ENCODE measurements around the gene PGLYRP2. TPM values are rescaled to one million over a fixed set of nuclear protein-coding genes. Genes with fewer than 3 reads are reported as not detected.

The PGLYRP2 gene
- total RNA-seq, 3 donors from 2014 or later (not counting 1 experiment from before 2014, with no cell fraction given) = 0.21 to 0.28 TPM; not detected in 1

- H3K27ac Mint-ChIP-seq = no peak overlapping the region
- no peaks in the 10 kb centered on the region for H3K9me3 ChIP-seq (ENCODE audit: control insufficient read depth, insufficient read depth, low read length)
- 91% methylated on average over 22 of the region's 22 CpGs for WGBS (ENCODE audit: insufficient coverage)
- ATAC-seq (no peak), DNase-seq (no peak)
- H3K4me1 ChIP-seq (ENCODE audit: control insufficient read depth, insufficient read depth, low read length) = peaks cover 16% of the 10 kb centered on the region
- no peaks in the 10 kb centered on the region for H3K27me3 ChIP-seq (ENCODE audit: control insufficient read depth, insufficient read depth, low read length)
- TF ChIP-seq CTCF (IDR thresholded peaks at IDR 0.05) = no peak
- H3K36me3 ChIP-seq (ENCODE audit: control insufficient read depth, insufficient read depth, low read length) = peaks cover 38% of the 10 kb centered on the region
- H3K36me3 Mint-ChIP-seq = no peaks in the 10 kb centered on the region
- peaks cover 20 to 25% of the 10 kb centered on the region in 2 donors for H3K4me1 Mint-ChIP-seq
- no peaks in the 10 kb centered on the region for H3K9me3 Mint-ChIP-seq
- H3K27me3 Mint-ChIP-seq (ENCODE audit: low read depth in 2 of 2) = no peaks in the 10 kb centered on the region
- intact Hi-C loops (cut with micrococcal nuclease) = no loop called here
- no peak overlapping the region for H3K27ac ChIP-seq (ENCODE audit: low read length)
- H3K4me3 Mint-ChIP-seq = no peak overlapping the region
- H3K4me3 ChIP-seq (ENCODE audit: low read length) = no peak overlapping the region
Observed at GRCh38 chr19:15422296-15423075, 56.8 kb downstream of the PGLYRP2 start.

- intact Hi-C loops (cut with micrococcal nuclease) = no loop called here
- no peak overlapping the region for H3K4me3 Mint-ChIP-seq
- no peaks in the 10 kb centered on the region for H3K27me3 Mint-ChIP-seq (ENCODE audit: low read depth in 2 of 2)
- H3K9me3 ChIP-seq (ENCODE audit: control insufficient read depth, insufficient read depth, low read length) = no peaks in the 10 kb centered on the region
- 93% methylated on average over 13 of the region's 15 CpGs for WGBS (ENCODE audit: insufficient coverage)
- no peaks in the 10 kb centered on the region for H3K36me3 Mint-ChIP-seq
- H3K9me3 Mint-ChIP-seq = no peaks in the 10 kb centered on the region
- H3K27me3 ChIP-seq (ENCODE audit: control insufficient read depth, insufficient read depth, low read length) = no peaks in the 10 kb centered on the region
- H3K4me3 ChIP-seq (ENCODE audit: low read length) = no peak overlapping the region
- DNase-seq (no peak), ATAC-seq (no peak)
- H3K36me3 ChIP-seq (ENCODE audit: control insufficient read depth, insufficient read depth, low read length) = peaks cover 31% of the 10 kb centered on the region
- H3K4me1 Mint-ChIP-seq = peaks cover 27 to 32% of the 10 kb centered on the region in 2 donors
- H3K4me1 ChIP-seq (ENCODE audit: control insufficient read depth, insufficient read depth, low read length) = peaks cover 22% of the 10 kb centered on the region
- TF ChIP-seq CTCF (IDR thresholded peaks at IDR 0.05) = no peak
- H3K27ac Mint-ChIP-seq = no peak overlapping the region
- no peak overlapping the region for H3K27ac ChIP-seq (ENCODE audit: low read length)
Observed at GRCh38 chr19:15421721-15422260, 57.5 kb downstream of the PGLYRP2 start.

GRCh38 chr19:15421136-15421695, 58.1 kb downstream of the PGLYRP2 start:
- Mint-ChIP-seq H3K4me3 (no peak overlapping the region), H3K27ac (no peak overlapping the region), H3K27me3 (ENCODE audit: low read depth in 2 of 2) (no peaks in the 10 kb centered on the region), H3K36me3 (no peaks in the 10 kb centered on the region), H3K4me1 (peaks cover 33 to 37% of the 10 kb centered on the region in 2 donors), H3K9me3 (no peaks in the 10 kb centered on the region)
- Histone ChIP-seq H3K36me3 (ENCODE audit: control insufficient read depth, insufficient read depth, low read length) (peaks cover 25% of the 10 kb centered on the region), H3K9me3 (ENCODE audit: control insufficient read depth, insufficient read depth, low read length) (no peaks in the 10 kb centered on the region), H3K4me1 (ENCODE audit: control insufficient read depth, insufficient read depth, low read length) (peaks cover 24% of the 10 kb centered on the region), H3K4me3 (ENCODE audit: low read length) (no peak overlapping the region), H3K27me3 (ENCODE audit: control insufficient read depth, insufficient read depth, low read length) (no peaks in the 10 kb centered on the region), H3K27ac (ENCODE audit: low read length) (no peak overlapping the region)
- WGBS (ENCODE audit: insufficient coverage) = 92% methylated on average over 12 of the region's 12 CpGs
- ATAC-seq = no peak
- intact Hi-C loops (cut with micrococcal nuclease) = no loop called here
- DNase-seq = no peak
- TF ChIP-seq CTCF (IDR thresholded peaks at IDR 0.05) = no peak
